ENCODE data around the gene ASTN2.
"Not testable (repeated sequence)": the region's sequence is repeated elsewhere in the genome, so short reads cannot be mapped to it uniquely, and the experiment has no call there.

ASTN2 gene

DNA sequence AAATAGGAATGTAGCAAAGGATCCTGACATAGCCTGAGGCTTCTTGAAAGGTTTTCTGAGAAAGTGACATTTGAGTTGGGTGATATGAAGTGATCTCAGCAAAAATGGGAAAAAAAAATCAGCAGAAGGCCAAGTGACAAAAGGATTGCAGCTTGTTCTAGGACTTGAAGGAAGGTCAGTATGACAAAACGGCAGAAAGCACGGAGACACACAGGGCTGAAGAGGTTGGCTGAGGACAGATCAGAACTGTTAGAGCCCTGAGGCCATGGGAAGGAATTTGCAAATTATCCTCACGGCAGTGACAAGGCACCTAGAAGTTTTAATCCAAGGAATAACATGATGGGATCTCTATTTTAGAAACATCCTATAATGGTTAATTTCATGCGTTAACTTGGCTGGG, 696.7 kb downstream of the ASTN2 start:
- no peak for DNase-seq

DNA sequence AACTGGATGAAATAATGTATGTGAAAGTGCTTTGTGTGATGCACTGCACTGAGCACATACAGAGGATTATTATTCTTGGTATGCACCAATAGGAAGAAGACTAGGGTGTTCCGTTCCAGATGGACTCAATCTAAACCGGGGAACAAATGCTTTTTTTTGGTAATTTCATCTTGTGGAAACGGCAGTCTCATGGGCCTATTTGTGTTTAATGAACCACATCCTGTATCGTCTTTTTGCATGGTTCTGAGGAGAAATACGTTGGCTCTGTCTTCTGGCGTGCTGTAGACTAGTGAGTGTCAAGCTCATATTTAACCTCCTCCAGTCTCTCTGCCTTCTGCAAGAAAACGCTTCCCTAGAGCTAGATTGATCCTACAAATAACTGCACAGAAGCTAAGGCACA, 697.7 kb downstream of the ASTN2 start:
- DNase-seq, result no peak

DNA sequence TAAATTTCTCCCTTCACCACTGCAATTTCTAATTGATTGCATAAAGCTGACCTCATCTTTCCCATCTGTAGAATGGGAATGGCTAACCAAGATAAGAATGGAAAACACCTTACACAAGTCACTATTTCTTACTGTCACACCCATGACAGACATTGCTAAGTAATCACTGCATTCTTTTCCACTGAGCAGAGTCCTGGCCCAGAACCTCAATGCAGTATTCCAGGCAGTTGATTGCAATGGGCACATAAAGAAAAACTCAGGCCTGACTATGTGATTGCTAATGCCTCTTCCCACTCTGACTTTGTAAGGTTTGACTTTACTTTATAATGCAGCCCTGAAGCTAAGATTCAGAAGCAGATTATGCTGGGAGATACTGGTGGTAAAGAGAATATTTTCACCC, 698.4 kb downstream of the ASTN2 start:
- no peak for DNase-seq

DNA sequence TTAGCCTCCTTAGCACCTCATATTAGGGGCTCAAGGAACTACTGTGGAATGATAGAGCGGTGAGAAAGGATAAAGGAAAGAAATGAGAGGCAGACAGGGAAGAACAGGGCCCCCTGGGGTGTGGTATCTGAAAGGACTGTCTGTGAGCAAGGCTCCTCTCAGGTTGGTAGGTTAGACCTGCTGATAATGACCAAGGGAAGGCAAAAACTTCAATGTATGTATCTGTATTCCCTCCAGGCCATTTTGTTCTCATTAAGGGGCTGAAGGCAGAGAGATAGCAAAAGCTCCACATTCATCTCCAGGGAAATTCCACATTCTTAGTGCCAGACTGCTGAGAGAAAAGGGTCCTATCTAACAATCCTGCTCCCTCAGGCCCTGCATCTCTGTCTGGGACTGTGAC, 699.1 kb downstream of the ASTN2 start:
- DNase-seq, result no peak

DNA sequence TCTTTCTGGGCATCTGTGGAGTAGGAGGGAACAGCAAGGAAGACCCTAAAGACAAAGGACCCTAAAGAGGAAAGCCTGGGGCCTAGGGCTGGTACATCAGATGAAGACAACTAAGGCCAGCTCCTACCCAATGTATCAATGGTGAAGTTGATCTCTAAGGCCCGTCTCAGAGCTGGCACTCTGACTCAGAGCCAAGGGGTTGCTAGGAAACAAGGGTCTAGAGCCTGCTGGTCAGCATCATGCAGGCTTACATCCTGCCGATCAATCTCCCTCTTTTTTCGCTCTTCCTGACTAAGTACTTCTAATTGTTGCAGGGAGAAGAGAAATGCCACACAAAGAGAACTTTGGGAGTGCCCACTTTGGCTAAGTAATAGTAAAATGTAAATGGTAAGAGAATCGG, 701.6 kb downstream of the ASTN2 start:
- DNase-seq, result no peak

DNA sequence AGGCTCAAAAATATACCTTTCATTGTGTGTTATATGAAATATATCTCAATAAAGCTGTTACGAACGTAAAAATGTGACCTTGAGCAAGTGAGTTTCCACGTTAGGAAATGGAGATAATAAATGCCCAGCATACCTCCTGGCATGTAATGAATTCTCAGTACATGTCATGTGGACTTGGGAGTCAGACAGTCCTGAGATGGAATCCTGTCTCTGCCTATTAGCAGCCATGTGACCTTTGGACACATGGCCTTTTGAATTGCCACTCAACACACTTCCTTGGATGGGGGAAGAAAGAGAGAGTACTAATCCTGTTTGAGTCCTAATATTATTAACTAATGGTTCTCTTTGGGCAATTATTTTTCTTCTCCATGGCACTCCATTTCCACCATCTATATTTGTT, 702.1 kb downstream of the ASTN2 start:
- DNase-seq, result no peak

DNA sequence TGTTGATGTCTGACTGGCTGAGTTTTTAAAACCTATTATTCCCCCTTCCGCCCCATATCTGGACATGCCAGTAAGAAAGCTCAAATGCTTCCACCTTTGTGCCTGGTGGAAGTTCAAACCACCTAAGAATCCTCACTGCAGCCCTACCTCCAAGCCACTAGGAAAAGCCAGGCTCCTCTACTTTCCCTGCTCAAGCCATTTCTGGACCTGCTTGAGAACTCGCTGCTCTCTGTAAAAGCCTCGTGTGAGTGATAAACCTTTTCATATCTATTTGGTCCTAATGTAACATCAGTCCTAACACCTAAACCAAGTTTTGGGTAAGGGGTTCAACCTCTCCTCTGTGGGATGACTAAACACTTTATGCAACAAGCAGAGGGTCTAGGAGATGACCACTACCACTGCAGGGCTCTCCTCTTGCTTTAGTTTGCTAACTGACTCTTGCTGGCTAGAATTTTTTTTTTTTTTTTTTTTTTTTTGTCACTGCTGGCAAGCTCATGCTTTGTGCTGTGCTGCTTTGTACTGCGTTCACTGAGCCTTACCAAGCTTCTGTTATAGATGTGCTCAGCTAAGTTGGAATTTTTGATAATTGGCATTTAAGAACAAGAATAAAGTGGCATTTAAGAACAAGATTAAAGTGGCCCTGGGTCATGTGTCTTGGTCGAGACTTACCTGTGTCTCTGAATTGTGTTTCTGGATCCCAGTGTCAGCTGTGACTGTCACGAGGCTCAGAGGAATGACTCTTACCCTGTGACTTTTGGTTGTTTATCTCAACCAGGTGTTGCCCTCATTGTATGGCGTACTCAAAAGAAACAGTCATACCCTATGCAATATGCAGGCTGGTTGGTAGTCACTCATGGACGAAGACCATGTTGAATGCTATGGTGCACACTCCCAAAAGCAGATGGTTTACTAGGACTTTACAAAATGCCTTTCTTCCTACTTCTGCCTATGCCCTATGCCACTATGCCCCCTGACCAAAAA, 708.3 kb downstream of the ASTN2 start:
- no peak for DNase-seq

DNA sequence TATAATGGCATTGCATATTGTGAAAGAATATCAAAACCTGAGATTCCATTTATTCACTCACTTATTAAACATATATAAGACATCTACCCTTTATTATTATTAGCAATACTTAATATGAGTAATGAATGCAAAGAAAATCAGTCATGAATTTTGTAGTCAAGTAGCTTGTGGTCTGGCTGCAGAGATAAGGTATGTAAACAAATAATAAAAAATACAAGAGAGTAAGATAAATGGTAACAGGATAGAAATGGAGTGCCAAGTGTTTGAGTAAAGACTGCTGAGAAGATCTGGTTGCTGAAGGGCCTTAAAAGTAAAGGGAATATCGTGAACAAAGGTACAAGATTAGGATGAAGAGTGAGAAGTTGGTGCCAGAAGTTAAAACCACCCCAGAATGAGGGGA, 709.3 kb downstream of the ASTN2 start:
- no peak for DNase-seq

DNA sequence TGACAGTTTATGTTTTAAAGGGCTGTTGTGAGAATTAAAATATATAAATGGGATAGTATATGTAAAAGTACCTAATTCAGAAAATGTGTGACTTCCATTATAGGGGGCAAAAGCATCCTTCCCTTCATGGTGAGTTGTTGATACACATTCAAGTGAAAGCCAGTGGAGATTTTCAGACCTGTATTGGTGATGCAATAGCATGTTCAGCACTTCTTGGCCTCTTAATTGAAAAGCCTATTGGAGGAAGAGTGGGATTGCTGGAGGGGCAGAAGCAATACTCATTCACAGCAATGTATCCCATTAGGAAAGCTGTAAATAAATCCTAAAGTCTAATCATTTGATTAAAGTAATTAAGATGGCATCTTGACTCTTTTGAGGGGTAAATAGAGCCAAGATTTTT, 710.4 kb downstream of the ASTN2 start:
- no peak for DNase-seq

DNA sequence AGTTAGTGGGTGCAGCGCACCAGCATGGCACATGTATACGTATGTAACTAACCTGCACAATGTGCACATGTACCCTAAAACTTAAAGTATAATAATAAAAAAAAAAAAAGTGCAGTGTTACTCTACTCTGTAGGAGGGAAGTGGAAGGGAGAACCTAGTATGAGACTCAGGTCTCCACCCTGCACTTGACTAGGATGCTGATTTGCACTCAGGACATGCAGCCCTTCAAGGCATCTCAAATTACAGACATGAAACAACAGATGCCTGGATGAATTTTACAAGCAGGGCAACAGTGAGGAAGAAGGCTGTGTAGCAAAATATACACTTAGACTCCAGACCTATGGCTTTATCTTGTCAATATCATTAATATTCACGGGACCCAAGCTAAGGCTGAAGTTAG, 711.2 kb downstream of the ASTN2 start:
- DNase-seq, result no peak

DNA sequence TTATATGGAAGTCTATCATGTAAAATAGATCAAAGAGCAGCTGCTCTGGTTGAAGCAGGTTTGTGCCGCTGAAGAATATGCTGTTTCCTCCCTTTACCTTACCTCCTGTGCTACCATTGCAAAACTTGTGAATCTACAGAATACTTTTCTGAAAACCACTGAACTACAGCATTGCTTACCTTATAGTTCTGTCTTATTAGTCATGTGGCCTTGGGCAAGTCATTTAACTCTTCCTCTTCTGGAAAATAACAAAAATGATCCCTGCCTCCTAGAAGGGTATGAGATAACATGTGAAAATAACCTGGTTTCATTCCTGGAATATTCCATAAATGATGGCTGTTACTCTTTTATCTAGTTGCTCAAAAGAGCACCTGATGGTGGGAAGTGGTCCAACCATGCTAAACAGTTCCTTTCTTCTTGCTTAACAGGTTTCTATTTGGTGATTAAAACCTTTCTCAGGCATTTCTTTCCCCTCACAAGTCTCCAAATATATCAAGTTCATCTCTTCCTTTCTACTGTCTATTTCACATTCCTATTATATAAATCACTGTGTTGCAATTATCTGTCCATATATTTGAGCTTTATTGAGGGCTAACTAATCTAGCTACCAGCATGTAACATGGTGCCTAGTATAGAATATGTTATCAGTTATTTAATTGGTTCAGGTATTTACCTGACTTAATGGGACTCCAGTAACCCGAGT, 712.8 kb downstream of the ASTN2 start:
- DNase-seq, result peak in 1 of 5 donors; percentile 20

DNA sequence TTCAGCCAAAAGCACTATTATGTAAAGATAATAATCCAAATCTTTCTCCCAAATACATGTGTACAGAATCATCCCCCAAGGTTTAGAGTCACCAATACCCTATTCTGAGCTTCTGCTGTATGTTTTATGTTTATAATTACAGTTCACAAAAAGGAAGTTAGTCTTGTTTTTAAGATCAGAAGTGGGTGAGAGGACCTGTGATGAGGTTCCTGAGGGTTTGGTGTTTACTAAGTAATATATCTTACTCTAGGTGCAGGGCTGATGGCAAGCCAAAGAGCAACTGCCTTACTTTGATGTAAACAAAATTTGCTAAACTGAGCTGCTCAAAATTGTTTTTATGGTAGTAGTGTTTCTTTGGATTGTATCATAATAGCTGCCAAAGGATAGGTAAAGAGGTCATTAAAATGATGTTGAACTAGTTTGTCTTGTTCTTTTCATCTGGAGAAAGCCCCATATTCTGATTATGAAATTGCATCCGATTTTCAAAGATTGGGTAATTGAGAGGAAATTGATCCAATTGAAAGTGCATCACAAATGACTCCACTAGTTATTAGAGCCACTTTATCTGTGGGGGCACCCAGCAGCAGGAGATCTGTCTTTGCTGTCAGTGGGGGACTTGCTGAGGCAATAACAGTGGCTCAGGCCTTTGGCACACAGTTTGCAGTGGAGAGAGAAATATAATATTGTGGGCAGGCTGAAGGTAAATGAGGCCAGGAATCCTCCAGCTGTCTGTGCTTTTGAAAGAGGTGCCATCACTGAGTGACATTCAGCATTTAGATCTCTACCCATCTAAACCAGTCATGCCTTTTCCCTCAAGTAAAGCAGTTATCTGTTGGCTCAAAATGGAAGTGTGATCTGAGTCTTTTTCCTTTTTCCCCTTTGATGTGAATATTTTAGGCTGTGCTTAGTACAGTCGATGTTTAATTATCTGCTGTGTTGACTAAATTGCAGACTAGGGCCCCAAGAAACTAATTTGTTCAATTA, 713.7 kb downstream of the ASTN2 start:
- DNase-seq, result peak in 1 of 5 donors; percentile 51

DNA sequence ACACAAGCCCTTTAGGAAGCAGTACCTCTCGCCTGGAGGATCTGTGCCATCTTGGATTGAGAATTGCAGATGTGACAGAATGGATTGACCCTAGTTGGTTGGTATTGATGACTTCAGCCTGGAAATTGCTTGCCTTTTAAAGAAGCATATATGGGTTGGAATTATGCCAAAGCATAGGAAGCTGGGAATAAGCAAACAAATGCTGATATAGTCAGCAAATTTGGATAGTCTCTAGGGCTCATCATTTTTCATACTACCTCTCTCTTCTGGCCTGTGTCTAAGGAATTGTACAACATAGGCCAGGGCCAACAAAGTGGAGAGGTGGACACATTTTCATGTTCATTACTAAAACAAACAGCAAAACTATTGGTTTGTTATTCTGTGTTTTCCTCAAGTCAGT, 714.6 kb downstream of the ASTN2 start:
- DNase-seq, result no peak

DNA sequence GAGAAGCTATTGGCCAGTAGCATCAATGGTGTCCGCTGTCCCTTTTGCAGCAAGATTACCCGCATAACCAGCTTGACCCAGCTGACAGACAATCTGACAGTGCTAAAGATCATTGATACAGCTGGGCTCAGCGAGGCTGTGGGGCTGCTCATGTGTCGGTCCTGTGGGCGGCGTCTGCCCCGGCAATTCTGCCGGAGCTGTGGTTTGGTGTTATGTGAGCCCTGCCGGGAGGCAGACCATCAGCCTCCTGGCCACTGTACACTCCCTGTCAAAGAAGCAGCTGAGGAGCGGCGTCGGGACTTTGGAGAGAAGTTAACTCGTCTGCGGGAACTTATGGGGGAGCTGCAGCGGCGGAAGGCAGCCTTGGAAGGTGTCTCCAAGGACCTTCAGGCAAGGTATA, 717.0 kb downstream of the ASTN2 start:
- DNase-seq, result no peak

DNA sequence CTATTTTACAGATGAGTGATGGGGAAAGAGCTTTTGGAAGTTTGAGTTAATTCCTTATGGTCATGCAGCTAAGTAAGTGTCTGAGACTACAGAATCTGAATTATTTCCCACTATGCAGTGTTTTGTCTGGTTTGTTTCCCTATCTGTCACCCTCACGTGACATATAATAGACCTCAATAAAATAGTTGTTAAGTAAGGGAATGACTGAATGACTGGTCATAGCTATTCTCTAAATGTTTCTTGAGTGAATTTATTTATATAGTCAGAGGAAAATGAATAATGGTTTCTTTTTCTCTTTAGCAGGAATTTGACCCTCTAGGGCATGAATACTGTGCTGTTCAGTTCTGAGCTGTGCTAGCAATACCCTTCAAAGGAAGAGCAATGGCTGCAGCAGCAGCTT, 717.5 kb downstream of the ASTN2 start:
- DNase-seq, result no peak

DNA sequence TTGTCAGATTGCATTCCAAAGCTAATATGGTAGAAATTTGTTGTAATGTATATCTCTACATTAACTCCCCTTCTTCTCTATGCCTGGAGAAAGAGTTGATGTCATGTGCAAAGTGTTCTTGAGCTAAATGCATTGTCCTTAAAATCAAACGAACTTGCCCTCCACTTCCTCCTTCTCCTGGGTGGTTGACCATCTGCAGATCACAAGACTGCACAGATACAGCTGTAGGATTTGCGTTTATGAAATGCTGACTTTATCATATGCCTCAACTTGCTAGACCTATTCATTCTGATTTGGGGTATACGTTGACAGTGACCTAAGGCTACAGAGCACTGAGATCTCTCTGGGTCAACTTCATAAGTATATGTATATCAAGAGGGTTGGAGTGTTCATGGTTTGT, 719.4 kb downstream of the ASTN2 start:
- no peak for DNase-seq

DNA sequence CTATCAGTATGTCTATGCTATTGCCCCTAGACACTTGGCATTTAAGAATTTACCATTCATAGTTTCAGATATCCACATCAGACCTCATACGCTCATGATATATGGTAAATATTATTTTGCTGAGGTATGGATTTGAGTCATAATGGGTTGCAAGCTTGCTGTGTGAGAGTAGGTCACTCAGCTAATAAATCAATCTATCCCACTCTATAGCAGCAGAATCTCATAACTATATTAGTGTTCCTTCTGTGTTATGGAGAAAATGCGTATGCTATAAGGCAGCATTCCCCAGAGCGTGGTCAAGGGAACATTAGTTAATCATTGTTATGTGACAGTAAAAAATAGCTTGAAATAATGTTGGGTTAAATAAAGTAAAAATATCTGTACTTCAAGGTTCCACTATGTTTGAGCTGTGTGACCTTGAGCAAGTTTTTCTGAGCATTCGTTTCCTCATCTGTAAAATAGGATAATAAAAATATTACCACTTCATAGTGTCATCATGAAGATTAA, 720.0 kb downstream of the ASTN2 start:
- DNase-seq, result no peak

DNA sequence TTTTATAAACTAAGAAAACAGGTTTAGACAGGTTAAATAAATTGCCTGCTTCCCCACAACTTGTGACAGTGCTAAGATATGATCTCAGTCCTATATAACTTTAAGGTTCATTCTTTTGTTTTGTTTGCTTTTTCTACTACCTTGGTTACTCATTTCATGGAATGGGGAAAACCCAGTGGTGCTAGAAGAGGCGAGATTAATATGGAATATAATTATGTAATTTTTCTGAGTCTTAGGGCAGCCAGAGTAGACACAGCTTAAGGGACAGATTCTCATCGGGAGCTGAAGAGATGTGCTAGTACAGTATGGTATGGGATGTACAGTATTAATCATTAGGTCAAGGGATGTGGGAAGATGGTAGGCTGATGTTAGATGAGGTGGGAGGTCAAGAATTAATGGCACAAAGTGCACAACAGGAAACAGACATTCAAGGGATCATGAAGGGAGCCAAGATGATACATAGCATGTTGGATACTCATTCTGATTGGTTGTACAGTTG, 721.6 kb downstream of the ASTN2 start:
- DNase-seq, result no peak

DNA sequence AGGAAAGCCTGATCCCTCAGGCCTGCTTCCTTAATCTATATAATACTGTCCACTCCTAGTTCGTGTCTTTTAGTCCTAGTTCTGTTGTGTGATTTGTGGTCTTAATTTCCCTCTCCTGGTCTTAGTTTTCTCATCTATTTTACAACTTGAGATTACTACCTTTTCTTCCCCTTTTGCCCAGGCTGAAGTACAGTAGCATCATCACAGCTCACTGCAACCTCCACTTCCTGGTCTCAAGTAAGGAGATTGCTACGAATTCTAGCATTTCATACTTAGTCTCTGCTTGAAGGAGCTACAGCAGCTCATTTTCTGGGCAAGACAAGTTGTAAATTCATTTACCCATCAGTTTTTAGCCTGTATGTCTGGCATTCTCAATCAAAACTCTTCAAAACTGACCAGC, 722.2 kb downstream of the ASTN2 start:
- DNase-seq, result no peak

DNA sequence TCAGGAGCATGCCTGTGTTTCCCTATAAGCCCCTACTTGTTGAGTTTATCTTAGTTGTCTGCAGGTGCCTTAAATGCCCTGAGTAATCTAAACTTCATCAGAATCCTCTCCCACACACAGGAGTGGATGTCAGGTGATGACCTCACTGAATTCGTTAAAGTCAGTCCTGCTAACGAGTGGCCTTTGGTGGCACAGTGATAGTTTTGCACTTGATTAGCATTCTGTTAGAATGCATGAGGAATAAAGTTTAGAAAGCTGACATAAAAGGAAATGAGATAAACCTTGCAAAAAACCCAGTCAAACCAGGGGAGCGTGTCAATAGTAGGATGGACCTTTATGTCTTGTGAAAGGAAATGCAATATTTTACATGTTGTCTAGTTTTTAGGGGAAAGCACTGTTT, 723.2 kb downstream of the ASTN2 start:
- no peak for DNase-seq

DNA sequence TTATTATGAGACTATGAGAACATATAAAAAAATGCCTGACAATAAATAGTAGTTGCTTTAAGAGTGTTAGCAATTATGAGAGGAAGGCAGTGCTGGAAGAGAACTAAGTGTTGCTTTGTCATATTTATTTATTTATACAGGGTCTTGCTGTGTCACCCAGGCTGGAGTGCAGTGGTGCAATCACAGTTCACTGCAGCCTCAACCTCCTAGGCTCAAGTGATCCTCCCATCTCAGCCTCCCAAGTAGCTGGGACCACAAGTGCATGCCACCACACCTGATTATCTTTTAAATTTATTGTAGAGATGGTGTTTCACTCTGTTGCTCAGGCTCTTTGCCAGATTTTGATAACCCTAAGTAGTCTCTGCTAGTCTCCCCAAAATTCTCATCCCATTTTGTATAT, 724.1 kb downstream of the ASTN2 start:
- not testable (repeated sequence) for DNase-seq

DNA sequence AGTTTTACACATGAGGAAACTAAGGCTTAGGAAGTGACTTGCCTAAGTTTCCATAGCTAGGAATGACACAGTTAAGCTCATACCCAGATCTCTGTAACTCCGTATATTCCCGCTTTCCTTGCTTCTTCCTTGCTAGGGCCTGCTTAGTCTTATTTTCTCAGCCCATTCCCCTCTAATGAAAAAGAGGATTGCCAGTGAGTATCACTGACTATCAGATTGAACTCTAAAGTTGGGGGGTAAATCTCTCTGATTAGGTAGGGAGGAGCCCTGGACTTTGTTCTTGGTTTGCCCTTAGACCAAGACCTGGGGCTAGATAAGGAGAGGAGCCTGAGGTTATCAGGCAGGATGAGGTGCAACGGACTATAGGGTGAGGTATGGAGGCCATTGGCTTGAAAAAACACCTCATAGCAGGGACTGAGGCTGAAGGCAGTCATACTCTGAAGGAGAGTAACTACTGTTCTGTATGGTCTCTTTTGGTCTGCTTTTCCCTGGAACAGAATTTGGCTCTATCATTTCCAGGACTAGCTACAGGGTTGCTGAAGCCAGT, 725.3 kb downstream of the ASTN2 start:
- DNase-seq, result no peak

Measured in T-helper 1 cell (primary cell).